ENCODE results near the gene AMN1. TPM values are rescaled to one million over a fixed set of nuclear protein-coding genes. Genes with fewer than 3 reads are reported as not detected.
"Not testable (repeated sequence)": the region's sequence is repeated elsewhere in the genome, so short reads cannot be mapped to it uniquely, and the experiment has no call there.

The AMN1 gene
- polyA plus RNA-seq, 1 experiment, result 4.2 TPM

- Histone ChIP-seq H3K36me3 (ENCODE audit: control insufficient read depth, insufficient read depth, low read length) (no peaks in the 10 kb centered on the region), H3K4me3 (ENCODE audit: low read depth, low read length) (no peak overlapping the region), H3K27me3 (ENCODE audit: control insufficient read depth, insufficient read depth, low read length) (no peaks in the 10 kb centered on the region)
- CTCF ChIA-PET, result interaction anchor here (0.5 kb wide), 1 partner anchor 13 kb away, joined by 3 read pairs; no protein-coding TSS in a partner anchor
- POLR2A ChIA-PET, result no interaction called here
- no peak for DNase-seq (ENCODE audit: low read depth)
- TF ChIP-seq CTCF (IDR thresholded peaks at IDR 0.05; ENCODE audit: insufficient read depth, low read depth, low read length), result no peak
Measured at GRCh38 chr12:31726575-31726974, 2.2 kb downstream of the AMN1 start.

GRCh38 chr12:31724557-31724956 lies 4.3 kb downstream of the AMN1 start:
- POLR2A ChIA-PET, result no interaction called here
- CTCF ChIA-PET, result no interaction called here
- Histone ChIP-seq H3K36me3 (ENCODE audit: control insufficient read depth, insufficient read depth, low read length) (no peaks in the 10 kb centered on the region), H3K4me3 (ENCODE audit: low read depth, low read length) (no peak overlapping the region), H3K27me3 (ENCODE audit: control insufficient read depth, insufficient read depth, low read length) (no peaks in the 10 kb centered on the region)
- no peak for DNase-seq (ENCODE audit: low read depth)
- no peak for TF ChIP-seq CTCF (IDR thresholded peaks at IDR 0.05; ENCODE audit: insufficient read depth, low read depth, low read length)

- POLR2A ChIA-PET, result no interaction called here
- CTCF ChIA-PET, result interaction anchor here (0.6 kb wide), 1 partner anchor 39 kb away, joined by 3 read pairs; no protein-coding TSS in a partner anchor
- Histone ChIP-seq H3K27me3 (ENCODE audit: control insufficient read depth, insufficient read depth, low read length) (no peaks in the 10 kb centered on the region), H3K4me3 (ENCODE audit: low read depth, low read length) (no peak overlapping the region), H3K36me3 (ENCODE audit: control insufficient read depth, insufficient read depth, low read length) (no peaks in the 10 kb centered on the region)
- no peak for TF ChIP-seq CTCF (IDR thresholded peaks at IDR 0.05; ENCODE audit: insufficient read depth, low read depth, low read length)
- DNase-seq (ENCODE audit: low read depth), result no peak
Measured at GRCh38 chr12:31722580-31722979, 6.2 kb downstream of the AMN1 start.

GRCh38 chr12:31718542-31719198 lies 10.2 kb downstream of the AMN1 start:
- H3K4me3 ChIP-seq (ENCODE audit: low read depth, low read length); DNase-seq (ENCODE audit: low read depth); H3K27me3 ChIP-seq (ENCODE audit: control insufficient read depth, insufficient read depth, low read length); H3K36me3 ChIP-seq (ENCODE audit: control insufficient read depth, insufficient read depth, low read length); POLR2A ChIA-PET; CTCF ChIA-PET: not testable (repeated sequence)

GRCh38 chr12:31716998-31717397 lies 11.8 kb downstream of the AMN1 start:
- H3K27me3 ChIP-seq (ENCODE audit: control insufficient read depth, insufficient read depth, low read length); CTCF ChIA-PET; POLR2A ChIA-PET; H3K4me3 ChIP-seq (ENCODE audit: low read depth, low read length); DNase-seq (ENCODE audit: low read depth); H3K36me3 ChIP-seq (ENCODE audit: control insufficient read depth, insufficient read depth, low read length): not testable (repeated sequence)

- CTCF ChIA-PET, result interaction anchor here (0.7 to 1.0 kb wide), 2 partner anchors 17 to 28 kb away, joined by 3 read pairs; no protein-coding TSS in a partner anchor
- Histone ChIP-seq H3K4me3 (ENCODE audit: low read depth, low read length) (no peak overlapping the region), H3K36me3 (ENCODE audit: control insufficient read depth, insufficient read depth, low read length) (no peaks in the 10 kb centered on the region), H3K27me3 (ENCODE audit: control insufficient read depth, insufficient read depth, low read length) (no peaks in the 10 kb centered on the region)
- no peak for DNase-seq (ENCODE audit: low read depth)
- POLR2A ChIA-PET, result no interaction called here
- no peak for TF ChIP-seq CTCF (IDR thresholded peaks at IDR 0.05; ENCODE audit: insufficient read depth, low read depth, low read length)
Measured at GRCh38 chr12:31715283-31715825, 13.5 kb downstream of the AMN1 start.
